ENCODE data around the gene DIAPH1.

The DIAPH1 gene

GRCh38 chr5:141618804-141619554 lies at the start of gene DIAPH1:
TSS of gene DIAPH1 (minus strand) at chr5:141619000. CDS start at chr5:141618914, 86 bp downstream.
- DNase-seq (ENCODE audit: low spot score), result peak; percentile 98

- no peak for DNase-seq (ENCODE audit: low spot score)
Measured at GRCh38 chr5:141665995-141666940, 47.5 kb upstream of the DIAPH1 start.

DNA sequence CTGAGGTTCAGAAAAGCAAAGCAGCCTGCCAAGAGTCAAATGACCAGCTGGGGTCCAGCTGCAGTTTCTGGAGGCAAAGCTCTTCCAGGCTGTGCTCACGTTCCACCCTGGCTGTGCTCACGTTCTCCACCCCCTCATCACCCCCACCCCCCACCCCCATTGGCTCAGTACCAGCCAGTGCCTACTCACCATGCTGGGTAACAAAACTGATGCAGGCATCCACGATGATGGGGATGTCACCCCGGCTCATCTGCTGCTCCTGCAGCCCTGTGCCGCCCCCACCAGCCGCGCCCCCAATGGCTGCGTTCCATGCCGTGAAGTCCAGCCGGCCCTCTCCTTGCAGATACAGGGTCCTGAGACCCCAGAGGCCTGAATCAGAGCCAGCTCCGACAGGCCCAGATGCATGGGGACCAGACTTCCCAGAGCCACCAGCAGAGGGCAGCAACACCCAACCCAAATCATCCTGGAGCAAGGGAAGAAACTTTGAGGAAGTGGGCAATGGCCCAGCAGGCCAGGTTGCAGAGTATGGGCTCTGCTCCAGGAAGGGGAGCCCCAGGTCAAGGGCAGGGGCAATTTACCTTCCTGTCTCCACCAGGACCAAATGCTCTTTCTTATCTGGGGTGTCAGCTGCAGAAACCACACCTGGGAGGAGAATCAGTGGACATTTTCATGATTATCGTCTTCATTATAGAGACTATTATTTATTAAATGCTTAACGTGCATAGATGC lies 46.1 kb upstream of the DIAPH1 start:
- peak; percentile 68 for DNase-seq (ENCODE audit: low spot score)

DNA sequence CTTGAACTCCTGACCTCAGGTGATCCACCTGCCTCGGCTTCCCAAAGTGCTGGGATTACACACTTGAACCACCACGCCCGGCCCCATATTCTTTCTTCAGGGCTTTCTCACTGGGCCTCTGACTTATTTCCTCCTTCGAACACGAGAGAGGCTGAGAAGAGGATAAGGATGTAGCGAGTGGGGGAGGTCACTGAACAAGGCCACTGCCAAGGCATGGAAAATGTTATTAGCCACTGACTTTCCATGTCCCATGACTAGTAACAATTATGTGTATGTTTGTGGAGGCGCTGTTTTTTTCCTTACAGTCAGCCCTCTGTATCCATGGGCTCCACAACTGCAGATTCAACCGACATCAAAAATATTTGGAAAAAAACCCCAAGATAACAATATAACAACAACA lies 44.7 kb upstream of the DIAPH1 start:
- DNase-seq (ENCODE audit: low spot score), result no peak

- DNase-seq (ENCODE audit: low spot score), result no peak
Measured at GRCh38 chr5:141662028-141662427, 43.2 kb upstream of the DIAPH1 start.

DNA sequence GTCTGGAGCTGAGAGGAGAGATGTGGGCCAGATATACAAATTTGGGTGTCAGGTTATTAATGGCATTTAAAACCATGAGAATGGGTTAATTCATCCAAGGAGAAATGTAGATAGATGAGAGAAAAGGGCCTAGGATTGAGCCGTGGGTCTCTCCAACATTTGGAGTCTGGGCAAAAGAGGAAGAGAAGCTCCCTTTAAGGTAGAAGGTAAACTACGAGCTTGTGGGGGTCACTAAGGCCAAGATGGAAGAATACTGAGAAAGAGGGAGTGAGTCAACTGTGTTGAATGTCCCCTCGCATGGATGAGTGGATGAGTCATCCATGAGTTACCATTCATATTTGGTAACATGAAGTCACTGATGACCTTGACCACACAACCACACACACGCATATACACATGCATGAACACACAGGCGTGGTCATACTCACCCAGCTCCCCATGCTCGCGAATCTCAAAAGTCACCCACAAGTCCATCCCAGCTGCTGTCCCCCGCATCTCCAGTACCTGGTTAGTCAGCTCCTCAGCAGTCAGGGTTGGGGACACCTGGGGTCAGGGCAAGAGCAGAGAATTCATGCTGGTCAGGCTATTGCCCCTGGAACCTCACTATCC lies 39.2 kb upstream of the DIAPH1 start:
- no peak for DNase-seq (ENCODE audit: low spot score)

DNA sequence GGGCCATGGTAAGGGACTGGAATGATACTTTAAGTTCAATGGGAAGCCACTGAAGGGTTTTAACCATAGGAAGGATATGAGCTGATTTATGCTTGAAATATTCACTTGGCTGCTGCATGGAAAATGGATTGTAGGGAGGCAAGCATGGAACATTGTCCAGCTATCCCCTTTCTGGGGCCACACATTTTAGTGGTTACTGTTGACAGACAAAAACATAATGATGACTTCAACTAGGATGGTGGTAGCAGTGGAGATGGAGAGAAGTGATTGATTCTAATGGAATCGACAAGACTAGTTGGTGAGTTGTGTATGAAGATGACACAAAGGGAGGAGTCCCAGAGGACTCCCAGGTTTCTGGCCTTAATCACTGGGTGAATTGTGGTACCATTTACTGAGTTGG lies 38.6 kb upstream of the DIAPH1 start:
- no peak for DNase-seq (ENCODE audit: low spot score)

DNA sequence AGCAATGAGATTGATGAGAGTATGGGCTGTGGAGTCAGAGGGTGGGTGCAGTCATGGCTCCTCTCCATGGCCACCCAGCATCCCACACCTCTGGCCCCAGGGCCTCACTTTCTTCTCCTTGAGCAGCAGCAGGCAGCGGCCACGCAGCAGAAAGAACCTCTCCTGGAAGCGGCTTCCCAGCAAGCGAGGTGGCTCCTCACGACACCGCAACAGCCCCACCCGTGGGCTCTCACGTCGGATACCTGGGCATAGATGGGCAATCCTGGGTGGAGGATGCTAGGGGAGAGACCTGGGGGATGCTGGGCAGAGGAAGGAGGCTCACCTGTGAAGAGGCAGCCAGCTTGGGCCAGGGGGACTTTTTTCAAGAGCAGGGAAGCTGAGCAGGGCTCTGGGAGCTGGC lies 37.6 kb upstream of the DIAPH1 start:
- no peak for DNase-seq (ENCODE audit: low spot score)

GRCh38 chr5:141655020-141655419 lies 36.2 kb upstream of the DIAPH1 start:
- DNase-seq (ENCODE audit: low spot score), result no peak

DNA sequence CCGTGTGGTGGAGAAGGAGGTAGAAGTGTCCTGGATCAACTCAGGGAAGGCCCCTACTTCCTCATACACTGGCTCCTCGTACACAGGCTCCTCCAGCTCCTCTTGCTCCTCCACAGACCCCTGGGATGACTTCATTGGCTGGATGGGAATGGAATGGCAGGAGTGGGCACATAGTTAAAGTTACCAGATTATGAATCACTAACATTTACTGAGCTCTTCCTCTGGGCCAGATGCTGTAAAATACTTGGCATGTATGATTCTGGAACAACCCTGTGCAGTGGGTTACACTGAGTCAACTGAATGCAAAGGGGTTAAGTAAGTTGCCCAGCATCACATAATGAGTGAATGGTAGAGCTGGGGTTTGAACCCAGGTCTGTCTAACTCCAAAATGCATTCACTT lies 35.5 kb upstream of the DIAPH1 start:
- DNase-seq (ENCODE audit: low spot score), result no peak

DNA sequence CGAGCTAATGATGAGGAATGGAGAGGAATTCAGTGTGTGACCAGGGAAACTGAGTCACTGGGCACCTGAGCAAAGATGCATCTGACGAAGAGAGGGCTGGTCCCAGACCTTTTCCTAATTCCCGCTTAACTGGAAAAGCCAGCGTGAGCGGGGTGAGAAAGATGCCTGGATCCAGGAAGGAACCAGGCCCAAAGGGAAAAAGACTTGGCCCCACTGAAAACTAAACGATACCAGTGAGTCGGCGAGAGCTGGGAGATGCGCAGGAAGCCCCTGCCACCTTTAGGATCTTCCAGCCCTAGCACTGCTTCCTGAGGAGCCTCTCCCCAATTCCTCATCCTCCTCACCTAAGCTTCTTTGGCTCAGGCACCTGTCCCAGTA lies 32.9 kb upstream of the DIAPH1 start:
- no peak for DNase-seq (ENCODE audit: low spot score)

DNA sequence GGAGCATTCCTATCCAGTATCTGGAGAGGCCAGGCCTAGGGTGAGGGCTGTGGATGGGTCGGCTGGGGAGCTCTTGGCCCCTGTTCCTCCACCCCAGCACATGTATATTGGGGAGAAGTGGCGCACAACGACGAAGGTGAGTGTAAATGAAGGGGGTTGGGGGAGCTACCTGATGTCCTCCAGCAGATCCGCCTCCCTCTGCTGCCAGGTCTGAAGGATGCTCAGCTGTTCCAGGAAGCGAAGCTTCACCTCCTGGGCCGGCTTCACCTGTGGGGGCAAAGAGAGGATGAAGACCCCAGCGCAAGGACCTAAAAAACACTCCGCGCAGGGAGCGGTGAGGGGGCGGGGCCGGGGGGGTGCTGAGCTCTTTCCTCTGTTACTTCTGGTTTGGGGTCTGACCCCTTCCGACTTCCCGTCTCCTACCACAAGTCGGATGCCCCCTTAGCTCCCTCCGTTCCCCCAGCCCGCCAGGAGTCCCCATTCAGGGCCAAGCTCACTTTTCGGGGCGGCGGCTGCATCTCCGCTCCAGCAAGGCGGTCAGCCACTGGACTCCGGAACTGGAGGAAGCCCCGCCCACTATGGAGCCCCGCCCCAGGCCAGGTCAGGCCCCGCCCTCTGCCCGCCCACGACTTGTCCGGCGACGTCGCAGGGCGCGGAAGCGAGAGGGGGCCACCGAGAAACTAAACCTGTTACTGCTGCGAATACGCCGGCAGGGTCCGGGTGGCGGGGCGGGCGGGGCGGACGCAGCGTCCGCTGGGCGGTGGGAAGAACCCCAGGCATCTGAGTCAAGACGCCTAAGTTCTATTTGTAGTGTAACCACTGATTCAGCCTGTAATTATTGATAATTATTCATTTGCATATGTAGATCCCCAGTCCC lies 32.3 kb upstream of the DIAPH1 start, which contains the start of gene FCHSD1:
Gene FCHSD1, minus strand, starts transcription at position 568 of the 877 bp plus-strand sequence. Its CDS starts 50 bp downstream, at position 518.
- DNase-seq (ENCODE audit: low spot score), result peak; percentile 80

DNA sequence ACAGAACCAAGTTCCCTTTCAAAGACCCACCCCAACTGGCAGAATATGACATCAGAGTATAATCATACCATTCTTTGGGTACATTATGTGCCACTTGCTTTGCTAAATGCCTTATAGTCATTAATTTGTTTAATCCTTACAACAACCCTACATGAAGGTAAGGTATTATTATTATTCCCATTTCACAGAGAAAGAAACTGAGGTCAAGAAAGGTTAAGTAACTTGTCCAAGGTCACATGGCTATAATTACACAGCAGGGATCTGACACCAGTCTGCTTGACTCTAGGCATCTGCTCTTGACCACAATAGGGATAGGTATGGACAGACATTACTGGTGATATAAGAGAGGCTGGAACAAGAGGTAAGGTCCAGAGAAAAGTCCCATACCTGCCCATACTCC lies 31.2 kb upstream of the DIAPH1 start:
- DNase-seq (ENCODE audit: low spot score), result no peak

GRCh38 chr5:141649056-141649688 lies 30.4 kb upstream of the DIAPH1 start:
- DNase-seq (ENCODE audit: low spot score), result no peak

GRCh38 chr5:141647851-141648250 lies 29.1 kb upstream of the DIAPH1 start:
- no peak for DNase-seq (ENCODE audit: low spot score)

GRCh38 chr5:141647242-141647641 lies 28.4 kb upstream of the DIAPH1 start:
- no peak for DNase-seq (ENCODE audit: low spot score)

GRCh38 chr5:141646026-141646425 lies 27.2 kb upstream of the DIAPH1 start:
- DNase-seq (ENCODE audit: low spot score), result no peak

DNA sequence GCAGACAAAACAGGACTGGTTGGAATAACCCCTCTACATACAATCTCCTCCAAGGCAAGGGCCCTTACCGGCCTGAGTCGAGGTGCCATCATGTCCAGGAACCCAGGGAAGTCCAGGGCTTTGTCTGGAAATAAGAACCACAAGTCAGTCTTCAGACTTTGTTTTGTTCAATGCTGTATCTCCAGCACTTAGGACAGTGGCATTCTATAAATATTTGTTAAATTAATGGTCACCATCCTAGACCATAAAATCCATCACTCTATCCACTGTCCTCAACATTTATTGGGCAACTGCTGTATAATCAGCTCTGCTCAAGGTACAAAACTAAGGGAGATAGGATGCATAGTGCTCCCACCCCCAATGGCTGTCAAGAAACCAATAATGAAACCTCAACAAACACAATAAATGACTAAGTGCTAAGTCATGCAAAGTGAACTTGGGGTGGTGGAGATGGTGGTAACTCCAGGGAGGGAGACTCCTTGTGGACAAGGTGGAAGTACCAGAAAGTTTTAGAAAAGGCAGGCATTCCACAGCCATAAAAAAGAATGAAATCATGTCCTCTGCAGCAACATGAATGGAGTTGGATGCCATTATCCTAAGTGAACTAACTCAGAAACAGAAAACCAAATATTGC lies 23.0 kb upstream of the DIAPH1 start:
- no peak for DNase-seq (ENCODE audit: low spot score)

GRCh38 chr5:141640698-141641097 lies 21.9 kb upstream of the DIAPH1 start:
- DNase-seq (ENCODE audit: low spot score), result no peak

- DNase-seq (ENCODE audit: low spot score), result no peak
Measured at GRCh38 chr5:141640051-141640415, 21.2 kb upstream of the DIAPH1 start.

All from CD4-positive, alpha-beta T cell treated with Interleukin-15 for 4 hours (primary cell).